NCI-H82 (cell line): ENCODE measurements around the gene REPS2.
A peak's percentile ranks its signal among the peaks of the same experiment; 100 is the strongest.

Experiments used
- DNase-seq: peaks from one replicate; lab custom pipeline; 2025; lab: John Stamatoyannopoulos, UW

REPS2 gene

GRCh38 chrX:17005712-17006368 lies 59.4 kb downstream of the REPS2 start:
- DNase-seq = no peak

DNA sequence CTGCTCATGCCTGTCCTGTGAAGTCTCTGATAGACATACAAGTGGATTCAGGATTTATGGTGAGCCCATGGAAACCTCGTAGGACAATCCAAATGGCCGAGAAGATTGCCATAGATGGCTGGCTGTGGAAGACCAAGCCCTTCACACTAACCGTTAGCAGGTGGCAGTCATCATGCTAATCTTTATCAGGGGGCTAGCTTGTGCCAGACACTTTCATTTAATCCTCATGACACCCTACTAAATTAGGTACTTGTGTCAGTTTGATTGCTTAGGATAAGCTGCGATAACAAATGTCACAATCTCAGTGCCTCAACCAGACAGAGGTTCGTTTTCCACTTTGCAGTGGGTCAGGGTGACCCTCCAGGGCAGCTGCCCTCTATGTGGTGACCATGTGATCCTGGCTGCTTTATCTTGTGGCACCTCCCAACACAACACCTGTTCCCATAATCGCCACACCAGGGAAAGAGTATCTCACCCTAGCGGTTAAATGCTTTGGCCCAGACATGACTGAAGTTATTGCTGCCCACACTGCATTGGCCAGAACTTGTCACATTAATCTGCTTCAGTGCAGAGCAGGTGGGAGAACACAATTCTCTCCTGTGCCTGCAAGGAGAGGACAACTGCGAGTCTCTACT lies 60.8 kb downstream of the REPS2 start:
- peak; percentile 90 for DNase-seq

- no peak for DNase-seq
Observed at GRCh38 chrX:17009856-17010625, 63.6 kb downstream of the REPS2 start.

DNA sequence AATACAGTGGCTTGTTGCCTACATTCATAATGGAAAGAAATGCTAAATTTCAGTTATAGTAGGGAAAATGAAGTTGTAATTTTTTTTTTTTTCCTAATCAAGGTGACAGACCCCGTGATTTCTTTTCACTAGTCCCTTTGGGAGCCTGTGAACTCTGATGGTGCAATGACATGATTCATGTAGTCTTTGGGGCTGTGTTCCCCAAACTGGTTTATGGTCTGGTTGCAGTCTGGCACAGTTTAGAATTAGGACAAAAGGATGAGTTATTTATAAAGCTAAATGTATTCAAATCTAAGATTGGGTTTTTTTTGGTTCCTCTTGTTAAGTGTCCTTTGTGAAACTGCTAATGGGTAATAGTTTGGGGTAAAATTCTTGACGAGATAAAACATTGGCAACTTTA lies 66.0 kb downstream of the REPS2 start:
- DNase-seq = no peak

DNA sequence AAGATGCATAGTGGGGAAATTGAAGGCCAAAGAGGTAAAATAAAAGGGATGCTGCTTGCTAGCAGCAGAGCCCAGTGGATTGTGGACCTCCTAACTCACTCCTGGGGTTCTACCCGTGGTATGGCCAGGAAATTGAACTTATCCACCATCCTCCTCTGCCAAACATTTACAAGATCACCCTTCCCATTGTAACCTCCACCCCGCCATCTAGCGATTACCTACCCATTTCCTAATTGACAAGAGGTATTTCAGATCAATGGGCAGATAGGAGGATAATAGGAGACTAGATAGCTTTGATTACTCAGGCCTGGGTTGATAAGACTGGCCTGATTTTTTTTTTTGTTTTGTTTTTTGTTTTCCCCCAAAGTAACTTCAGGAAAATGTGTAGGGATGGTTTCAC lies 67.8 kb downstream of the REPS2 start:
- no peak for DNase-seq

GRCh38 chrX:17017134-17017533 lies 70.7 kb downstream of the REPS2 start:
- no peak for DNase-seq

DNA sequence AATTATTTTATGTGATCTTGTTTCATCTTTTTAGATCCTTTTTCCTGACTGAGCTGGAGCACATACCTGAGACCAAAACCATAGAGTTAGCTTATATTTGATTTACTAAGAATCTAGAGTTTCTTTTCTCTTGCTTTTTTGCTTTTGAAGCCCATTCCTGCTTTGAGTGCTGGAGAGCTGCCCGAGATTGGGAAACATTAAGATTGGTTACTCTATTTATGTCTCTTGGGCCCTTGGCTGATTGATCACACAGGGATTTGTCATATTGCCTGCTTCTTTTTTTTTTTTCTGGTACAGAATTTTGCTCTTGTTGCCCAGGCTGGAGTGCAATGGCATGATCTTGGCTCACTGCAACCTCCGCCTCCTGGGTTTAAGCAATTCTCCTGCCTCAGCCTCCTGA lies 73.9 kb downstream of the REPS2 start:
- no peak for DNase-seq

DNA sequence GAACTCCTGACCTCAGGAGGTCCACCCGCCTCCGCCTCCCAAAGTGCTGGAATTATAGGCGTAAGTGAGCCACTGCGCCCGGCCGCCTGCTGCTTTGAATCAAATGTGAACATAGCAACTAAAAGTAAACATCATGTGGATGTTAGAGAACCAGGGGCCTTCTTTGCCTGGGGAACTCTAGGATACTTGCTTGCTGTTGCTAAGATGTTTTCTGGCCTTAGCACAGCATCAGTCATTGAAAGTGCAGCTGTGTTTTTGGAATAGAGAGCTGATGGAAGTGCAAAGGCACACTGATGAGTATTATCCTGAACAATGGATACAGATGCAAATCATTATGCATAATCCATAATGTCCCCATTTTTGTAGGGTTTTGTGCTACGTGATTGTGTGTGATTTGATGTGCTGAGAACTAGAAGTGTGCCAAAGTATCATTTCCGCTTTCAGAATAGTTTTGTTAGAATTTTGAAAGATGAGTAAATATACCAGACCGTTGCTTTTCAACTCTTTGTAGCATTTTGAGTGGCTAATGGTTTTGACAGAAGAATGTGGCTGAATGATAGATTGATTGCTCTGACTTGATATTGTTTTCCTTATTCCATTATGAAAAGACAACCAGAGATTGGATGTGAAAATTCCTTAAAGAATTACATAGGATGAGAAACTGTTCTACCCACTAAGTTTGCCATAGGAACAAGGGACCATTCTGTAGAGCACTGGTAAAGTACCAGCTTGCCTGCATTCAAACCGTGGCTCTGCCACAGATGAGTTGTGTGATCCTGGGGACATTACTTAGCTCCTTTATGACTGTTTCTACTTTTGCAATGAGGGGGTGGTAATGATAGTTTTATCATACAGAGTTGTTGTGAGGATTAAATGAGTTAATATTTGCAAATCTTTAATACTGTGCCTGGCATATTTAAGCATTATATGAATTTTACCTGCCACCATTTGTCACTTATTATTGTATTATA lies 74.7 kb downstream of the REPS2 start:
- DNase-seq = peak; percentile 2

DNA sequence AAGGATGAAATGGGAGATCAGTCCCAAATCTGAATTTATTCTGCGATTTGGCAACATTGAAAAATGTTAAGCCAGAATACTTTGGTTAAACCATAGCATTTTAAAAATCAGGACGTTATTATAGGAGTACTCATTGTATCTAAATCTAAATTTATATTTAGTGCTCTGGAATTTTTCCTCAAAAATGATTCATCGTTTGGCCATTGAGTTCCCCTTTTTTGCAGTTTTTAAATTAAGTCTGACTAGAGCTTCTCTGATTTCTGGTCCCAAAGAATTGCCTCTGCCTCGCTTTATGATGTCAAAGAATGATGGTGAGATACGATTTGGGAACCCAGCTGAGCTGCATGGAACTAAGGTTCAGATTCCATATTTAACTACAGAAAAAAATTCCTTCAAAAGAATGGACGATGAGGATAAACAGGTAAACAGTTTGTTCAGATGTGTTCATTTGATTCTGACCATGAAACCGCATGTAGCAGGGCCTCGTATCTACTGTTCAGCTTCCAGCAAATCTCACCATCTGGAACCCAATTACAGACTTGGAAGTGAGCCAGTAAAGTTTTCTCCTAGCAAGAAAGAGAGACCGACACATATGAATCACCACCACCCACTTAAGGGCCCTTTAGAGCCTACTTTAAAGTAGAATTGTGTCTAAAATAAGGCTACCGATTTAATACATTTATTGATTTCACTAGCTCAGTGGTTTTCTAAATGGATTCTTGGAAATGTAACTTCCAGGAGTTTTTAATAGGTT lies 75.6 kb downstream of the REPS2 start:
- peak; percentile 89 for DNase-seq

DNA sequence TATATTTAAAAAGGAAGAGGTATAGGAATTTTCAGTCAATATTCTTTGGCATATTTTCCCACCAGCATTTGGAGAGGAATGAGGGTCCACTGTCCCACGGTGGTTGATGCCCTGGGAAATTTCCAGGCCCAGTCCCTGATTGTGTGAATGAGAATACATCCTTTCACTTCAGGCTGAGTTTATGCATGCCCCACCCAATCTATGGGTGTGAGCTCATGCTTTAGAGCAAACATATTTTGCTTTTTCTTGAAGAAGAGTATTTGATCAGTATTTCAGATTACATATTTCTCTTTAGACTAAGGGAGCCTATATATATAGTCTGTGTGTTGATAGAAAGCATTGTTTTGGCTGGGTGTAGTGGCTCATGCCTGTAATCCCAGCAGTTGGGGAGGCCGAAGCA lies 77.2 kb downstream of the REPS2 start:
- no peak for DNase-seq

DNA sequence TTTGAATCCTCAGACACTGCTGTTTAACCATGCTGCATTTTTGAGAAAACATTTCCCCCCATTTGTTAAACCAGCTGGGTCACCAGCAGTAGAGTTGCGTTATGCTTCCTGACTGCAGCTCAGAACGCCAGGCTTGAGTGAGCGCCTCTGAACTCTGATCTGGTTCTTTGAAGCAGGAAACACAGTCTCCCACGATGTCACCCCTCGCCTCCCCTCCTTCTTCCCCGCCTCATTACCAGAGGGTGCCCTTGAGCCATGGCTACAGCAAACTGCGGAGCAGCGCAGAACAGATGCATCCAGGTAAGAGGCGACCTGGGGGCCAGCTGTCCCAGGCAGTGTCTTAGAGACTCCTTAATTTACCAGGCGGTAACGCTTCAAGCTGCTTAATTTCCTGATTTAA lies 78.4 kb downstream of the REPS2 start:
- DNase-seq = peak; percentile 82

DNA sequence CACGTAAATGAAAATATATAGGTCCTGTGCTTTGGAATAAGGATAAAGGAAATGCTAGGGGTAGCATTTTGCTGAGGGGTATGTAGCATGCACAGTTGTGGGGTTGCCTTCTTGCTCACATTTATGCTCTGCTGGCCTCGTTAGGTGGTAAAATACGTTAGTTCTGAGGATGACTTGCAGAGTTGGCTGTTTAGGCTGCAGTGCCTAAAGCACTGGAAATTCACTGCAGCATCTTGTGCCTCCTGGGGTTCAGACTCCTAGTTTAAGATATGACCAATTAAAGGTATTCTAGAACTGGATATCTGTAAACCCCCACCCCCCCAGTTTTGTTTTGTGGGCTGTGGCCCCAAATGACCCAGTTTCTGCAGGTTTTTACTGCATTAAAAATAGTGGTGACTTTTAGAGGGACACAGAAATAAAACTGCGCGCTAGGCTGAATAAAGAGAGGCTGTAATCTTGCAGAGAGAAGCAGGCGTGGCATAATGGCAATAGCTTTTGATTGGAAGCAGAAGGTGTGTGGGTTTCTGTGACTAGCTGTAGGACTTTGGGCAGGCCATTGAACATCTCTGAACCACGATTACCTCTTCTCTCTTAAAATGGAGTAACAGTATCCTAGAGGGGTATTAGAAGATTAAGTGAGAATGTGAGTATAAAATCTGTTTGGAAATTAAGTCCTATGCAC lies 79.3 kb downstream of the REPS2 start:
- peak; percentile 7 for DNase-seq

DNA sequence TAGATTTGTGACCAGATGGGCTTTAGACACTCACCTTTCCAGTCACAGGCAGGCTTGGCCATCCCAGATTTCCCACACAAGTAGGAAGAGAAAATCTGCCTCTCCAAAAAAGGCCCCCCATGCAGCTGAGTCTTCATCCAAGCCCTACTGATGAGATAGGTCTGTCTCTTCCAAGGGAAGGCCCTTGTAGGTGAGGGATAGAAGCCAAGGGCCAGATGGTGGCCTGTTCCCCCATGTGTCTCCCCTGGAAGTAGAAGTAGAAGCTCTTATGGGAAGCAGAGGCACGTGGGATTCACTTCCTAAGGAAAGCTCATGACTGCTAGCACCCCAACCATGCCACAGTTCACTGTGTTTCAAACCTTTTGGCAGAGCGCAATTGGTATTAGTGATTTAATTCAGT lies 81.5 kb downstream of the REPS2 start:
- DNase-seq = peak; percentile 34

DNA sequence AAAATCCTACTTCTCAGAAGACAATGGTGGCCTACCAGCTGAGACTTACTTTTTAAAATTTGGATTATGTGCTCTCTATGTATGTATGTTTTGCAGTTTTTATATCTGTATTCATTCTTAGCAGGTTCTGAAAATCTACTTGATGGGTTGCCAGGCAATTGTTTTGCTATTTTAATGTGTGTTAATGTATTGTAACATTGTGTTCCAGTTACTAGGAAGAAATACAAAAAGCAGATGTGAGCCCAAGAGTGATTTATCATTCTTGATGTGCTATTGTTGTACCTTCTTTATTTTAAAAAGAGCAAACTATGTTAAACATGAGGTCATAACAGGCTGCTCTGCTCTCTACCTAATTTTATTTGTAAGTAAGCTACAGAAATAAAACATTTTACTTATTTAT lies 81.9 kb downstream of the REPS2 start:
- no peak for DNase-seq

GRCh38 chrX:17030092-17030491 lies 83.6 kb downstream of the REPS2 start:
- DNase-seq = no peak

GRCh38 chrX:17030580-17031270 lies 84.3 kb downstream of the REPS2 start:
- no peak for DNase-seq

DNA sequence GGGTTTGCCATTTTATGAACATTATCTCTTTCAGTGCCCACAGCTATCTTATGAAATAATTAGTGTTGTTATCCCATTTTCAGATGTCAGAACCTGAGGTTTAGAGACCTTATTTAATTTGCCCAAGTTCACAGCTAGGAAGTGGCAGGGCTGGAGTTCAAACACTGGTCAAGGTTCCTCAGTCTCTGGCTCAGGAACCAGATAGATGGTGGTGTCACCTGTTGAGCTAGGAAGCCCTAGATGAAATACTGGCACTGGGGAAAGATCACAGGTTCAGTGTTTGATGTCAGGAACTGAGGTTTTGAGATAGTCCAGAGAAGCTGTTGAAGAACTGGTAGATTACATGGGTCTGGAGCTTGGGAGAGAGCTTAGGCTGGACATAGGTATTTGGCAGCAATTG lies 85.4 kb downstream of the REPS2 start:
- DNase-seq = no peak

DNA sequence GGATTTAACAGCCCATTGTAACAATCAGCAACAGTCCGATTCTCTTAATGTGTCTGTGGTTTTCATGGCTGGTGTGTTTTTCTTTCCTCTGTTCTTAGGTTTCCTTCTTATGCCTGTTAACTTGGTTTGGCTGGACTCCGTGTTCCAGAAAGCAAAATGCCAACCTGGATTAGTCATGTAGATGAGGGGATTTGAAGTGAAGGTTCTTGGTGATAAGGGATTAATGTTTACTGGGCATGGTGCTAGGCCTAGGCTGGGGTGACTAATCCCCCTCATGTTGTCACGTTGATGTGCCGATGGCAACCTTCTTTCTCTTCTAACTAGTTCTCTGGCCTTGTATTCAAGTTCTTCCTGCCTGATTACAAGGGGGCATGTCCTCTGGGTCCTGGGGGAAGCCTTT lies 85.9 kb downstream of the REPS2 start:
- DNase-seq = peak; percentile 68

DNA sequence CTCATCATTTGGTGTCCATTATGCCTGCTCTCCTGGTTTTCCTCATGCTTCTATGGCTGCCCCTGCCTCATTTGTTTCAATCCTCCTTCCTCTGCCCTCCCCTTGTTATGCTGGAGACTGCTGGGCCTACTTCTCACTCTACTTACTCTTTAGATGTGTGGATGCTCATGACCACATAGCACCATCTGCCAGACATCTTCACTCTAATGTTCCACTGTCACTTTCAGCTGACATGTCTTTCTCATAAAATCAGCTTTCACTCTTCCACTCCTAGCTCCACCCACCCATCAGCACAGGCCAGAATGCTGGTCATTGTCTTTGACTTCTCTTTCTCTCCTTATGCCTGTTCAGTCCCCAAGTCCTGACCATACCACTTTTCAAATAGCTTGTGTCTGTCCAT lies 86.8 kb downstream of the REPS2 start:
- peak; percentile 17 for DNase-seq

DNA sequence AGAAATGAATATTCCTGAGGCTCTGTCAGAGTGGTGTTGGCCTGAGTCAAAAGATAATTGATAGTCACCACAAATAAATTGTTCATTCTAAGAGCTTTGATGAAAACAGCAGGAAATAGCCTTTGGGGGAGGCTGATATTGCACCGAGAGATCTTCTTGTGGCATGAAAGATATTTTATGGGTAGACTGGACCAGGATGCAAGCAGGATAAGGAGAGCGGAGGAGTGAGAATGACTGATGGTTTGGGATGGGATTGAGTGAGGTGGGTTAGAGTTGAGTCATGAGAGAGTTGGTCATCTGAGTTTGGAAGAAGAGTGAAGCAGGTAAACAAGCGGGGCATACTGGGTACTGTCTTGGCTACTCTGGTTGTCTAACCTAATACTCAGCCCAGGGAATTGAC lies 88.7 kb downstream of the REPS2 start:
- DNase-seq = no peak
